Upper lobe of right lung (tissue), 1 donor: Measurements from ENCODE around the gene TLE1. TPM values are rescaled to one million over a fixed set of nuclear protein-coding genes. Genes with fewer than 3 reads are reported as not detected.

Experiments used
- ATAC-seq: fragments of 200-7000 bp; cut with Tn5 transposase; one replicate; pipeline ENCODE4 v1.9.1; 2020; ENCODE audit warnings: mild to moderate bottlenecking, moderate library complexity
- DNase-seq: peaks from one replicate; pipeline ENCODE4 v3.0.0-alpha.2; 2020
- H3K27ac ChIP-seq: fragments of 200-600 bp; one replicate; pipeline ENCODE4 v1.8.0; 2022
- H3K27me3 ChIP-seq: fragments of 200-600 bp; one replicate; pipeline ENCODE4 v1.8.0; 2022; ENCODE audit warnings: mild to moderate bottlenecking
- H3K36me3 ChIP-seq: fragments of 200-600 bp; one replicate; pipeline ENCODE4 v1.8.0; 2022
- H3K4me1 ChIP-seq: fragments of 200-600 bp; one replicate; pipeline ENCODE4 v1.8.0; 2022
- H3K4me3 ChIP-seq: fragments of 200-600 bp; one replicate; pipeline ENCODE4 v1.8.0; 2022; ENCODE audit warnings: mild to moderate bottlenecking
- H3K9me3 ChIP-seq: fragments of 200-600 bp; one replicate; pipeline ENCODE4 v1.8.0; 2022
- intact Hi-C: fragments of 100-400 bp; cut with DNase I; formaldehyde crosslinking; loops from one replicate; pipeline ENCODE4 v1.11.0; 2022
- total RNA-seq: library from RNA; stranded (reverse); fragmentation: NEBNext Ultra II Directional; extraction: Animal tissue kit (Norgen Biotek cat#: 25700); gene quantifications from one replicate; pipeline ENCODE4 v1.2.1, GENCODE V29; 2021
- TF ChIP-seq, protein P1 (sequence below): fragments of 200-600 bp; IDR thresholded peaks from one replicate; pipeline ENCODE4 v1.8.0; 2022; ENCODE audit warnings: antibody characterized with exemption
- donor health status: DM: no; HTN: yes; CAD: no; lungs with severe emphysema.

TLE1 gene
- total RNA-seq, 1 donor from 2014 or later = 19.2 TPM

DNA sequence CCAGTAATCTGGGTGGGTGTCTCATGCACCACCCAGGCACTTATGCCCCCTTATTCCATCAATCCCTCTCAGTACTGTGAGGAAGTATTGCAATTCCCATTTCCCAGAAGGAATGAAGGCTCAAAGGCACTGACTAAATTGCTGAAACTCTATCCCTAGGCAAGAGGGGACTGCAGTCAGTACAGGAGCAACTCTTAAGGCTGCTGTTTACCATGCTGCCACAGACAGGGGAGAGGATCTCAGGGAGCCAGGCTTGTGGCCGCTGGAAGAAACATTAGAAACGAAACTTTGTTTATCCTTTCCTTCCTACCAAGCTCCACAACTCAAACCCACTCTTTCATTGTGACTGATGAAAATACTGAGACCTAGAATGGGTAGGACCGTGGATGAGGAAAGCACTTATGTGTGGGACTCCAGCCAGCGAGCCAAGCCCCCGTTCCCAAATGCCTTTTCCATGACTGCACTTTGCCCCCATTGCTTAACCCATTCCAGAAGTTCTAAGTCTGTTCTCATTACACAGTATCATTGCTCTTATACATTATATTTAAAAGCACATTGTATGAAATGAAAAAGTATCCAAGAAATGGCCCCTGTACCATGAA, 54.3 kb downstream of the TLE1 start:
- TF ChIP-seq, protein P1, sequence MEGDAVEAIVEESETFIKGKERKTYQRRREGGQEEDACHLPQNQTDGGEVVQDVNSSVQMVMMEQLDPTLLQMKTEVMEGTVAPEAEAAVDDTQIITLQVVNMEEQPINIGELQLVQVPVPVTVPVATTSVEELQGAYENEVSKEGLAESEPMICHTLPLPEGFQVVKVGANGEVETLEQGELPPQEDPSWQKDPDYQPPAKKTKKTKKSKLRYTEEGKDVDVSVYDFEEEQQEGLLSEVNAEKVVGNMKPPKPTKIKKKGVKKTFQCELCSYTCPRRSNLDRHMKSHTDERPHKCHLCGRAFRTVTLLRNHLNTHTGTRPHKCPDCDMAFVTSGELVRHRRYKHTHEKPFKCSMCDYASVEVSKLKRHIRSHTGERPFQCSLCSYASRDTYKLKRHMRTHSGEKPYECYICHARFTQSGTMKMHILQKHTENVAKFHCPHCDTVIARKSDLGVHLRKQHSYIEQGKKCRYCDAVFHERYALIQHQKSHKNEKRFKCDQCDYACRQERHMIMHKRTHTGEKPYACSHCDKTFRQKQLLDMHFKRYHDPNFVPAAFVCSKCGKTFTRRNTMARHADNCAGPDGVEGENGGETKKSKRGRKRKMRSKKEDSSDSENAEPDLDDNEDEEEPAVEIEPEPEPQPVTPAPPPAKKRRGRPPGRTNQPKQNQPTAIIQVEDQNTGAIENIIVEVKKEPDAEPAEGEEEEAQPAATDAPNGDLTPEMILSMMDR = no peak
- Histone ChIP-seq H3K27ac (no peak overlapping the region), H3K4me3 (no peak overlapping the region), H3K36me3 (peaks cover 9% of the 10 kb centered on the region), H3K9me3 (no peaks in the 10 kb centered on the region), H3K27me3 (no peaks in the 10 kb centered on the region), H3K4me1 (no peaks in the 10 kb centered on the region)
- intact Hi-C loops = no loop called here
- ATAC-seq = no peak
- DNase-seq = no peak

DNA sequence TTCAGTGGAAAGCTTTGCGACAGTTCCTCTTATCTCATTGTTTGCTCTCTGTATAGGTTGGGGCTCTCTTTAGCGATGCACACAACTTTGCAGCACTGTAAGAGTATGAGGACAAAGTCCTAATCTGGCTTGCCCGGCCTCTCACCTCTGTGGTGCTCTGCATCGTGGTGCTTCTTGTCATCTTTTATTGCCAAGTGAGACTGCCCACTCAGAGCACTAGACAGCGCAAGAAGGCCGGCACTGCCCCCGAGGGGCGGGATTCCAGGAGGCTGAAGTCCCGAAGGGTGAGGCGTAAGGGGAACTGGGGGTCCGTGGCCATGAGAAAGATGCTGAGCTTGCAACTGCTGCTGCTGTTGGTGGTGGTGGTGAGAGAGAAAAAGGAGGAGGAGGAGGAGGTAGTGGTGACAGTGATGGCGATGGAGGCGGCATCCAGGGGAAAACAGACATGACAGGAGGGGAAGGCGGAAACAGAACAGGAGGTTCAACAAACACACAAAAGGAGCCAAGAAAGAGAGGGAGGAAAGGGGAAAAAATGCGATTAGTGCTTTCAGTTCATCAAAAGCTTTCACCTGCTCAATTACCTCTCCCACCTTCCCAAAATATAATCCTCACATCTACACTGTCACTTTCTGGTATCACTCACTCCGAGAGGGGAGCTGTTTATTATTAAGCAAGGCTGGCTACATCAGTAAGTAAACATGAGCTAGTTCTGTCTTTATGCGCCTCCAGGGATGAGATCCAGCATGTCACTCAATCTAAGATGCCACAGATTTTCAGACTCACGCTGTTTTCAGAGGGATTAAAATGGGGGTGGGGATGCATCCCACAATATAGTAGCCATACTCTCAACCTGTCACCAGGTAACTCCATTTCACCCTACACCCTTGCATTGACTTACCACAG, 55.1 kb downstream of the TLE1 start:
- Histone ChIP-seq H3K27ac (no peak overlapping the region), H3K4me3 (no peak overlapping the region), H3K9me3 (no peaks in the 10 kb centered on the region), H3K27me3 (no peaks in the 10 kb centered on the region), H3K4me1 (no peaks in the 10 kb centered on the region), H3K36me3 (peaks cover 9% of the 10 kb centered on the region)
- TF ChIP-seq, protein P1 = no peak
- ATAC-seq = no peak
- intact Hi-C loops = no loop called here
- DNase-seq = no peak

DNA sequence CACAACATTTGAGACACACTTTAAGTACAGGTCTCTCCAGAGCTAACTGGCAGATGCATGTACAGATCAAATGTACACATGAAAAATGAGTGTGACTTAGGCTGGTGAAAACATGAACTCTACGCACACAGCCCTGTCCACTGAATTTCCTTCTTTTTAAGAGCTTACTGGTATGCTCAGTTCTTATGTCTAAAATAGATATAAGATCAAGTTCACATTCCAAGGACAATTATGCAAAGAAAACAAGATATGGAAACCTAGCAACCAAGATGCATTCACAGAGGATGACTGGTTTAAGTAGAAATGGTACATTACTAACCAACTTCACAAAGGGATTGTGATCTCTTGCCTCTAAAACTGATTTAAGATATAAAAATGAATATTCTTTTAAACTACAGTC, 56.7 kb downstream of the TLE1 start:
- no peaks in the 10 kb centered on the region for H3K9me3 ChIP-seq
- no peak overlapping the region for H3K27ac ChIP-seq
- TF ChIP-seq, protein P1 = no peak
- no peak overlapping the region for H3K4me3 ChIP-seq
- ATAC-seq (no peak), DNase-seq (no peak)
- no peaks in the 10 kb centered on the region for H3K27me3 ChIP-seq
- H3K36me3 ChIP-seq = peaks cover 9% of the 10 kb centered on the region
- intact Hi-C loops = no loop called here
- H3K4me1 ChIP-seq = no peaks in the 10 kb centered on the region

DNA sequence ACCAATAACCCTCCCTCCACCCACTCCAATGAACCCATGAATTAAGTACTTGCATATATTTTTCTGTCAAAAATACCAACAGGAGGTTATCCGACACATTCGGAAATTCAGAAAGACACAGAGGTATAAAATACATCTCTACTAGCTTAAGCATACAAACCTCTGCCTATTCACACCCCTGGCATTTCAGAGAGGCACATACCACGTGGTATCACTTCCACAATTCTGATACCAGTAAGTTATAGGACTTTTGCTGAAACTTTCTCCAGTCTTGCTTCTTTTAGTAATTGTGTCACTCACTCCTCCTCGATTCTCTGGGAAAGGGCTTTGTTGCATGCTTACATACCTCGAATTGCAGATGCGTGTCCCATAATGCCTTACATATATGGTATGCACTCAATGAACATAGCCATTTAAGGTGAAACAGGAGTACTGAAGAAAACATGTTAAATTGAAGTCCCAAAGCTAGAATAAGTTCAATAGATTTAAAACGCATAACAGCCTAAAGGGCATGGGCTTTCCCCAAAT, 58.1 kb downstream of the TLE1 start:
- TF ChIP-seq, protein P1 = no peak
- intact Hi-C loops = no loop called here
- no peak for ATAC-seq
- Histone ChIP-seq H3K9me3 (no peaks in the 10 kb centered on the region), H3K4me3 (no peak overlapping the region), H3K27me3 (no peaks in the 10 kb centered on the region), H3K36me3 (peaks cover 9% of the 10 kb centered on the region), H3K27ac (no peak overlapping the region), H3K4me1 (no peaks in the 10 kb centered on the region)
- DNase-seq = no peak

DNA sequence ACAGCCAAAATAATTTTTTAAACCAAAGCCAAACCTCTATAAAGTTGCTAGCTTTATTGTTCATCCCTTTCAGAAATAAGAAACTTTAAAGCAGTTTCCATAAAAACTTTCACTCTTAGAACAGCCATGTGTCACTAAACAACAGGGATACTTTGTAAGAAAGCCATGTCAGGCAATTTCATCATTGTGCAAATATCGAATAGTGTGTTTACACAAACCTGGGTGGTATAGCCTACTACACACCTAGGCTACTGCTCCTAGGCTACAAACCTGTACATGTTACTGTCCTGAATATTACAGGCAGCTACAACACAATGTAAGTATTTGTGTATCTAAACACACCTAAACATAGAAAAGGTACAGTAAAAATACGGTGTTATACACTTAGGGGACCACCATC, 59.9 kb downstream of the TLE1 start:
- no peaks in the 10 kb centered on the region for H3K9me3 ChIP-seq
- intact Hi-C loops = no loop called here
- ATAC-seq = no peak

More for the DNA sequence above, 59.9 kb downstream of the TLE1 start:
- Histone ChIP-seq H3K4me1 (no peaks in the 10 kb centered on the region), H3K27ac (no peak overlapping the region), H3K4me3 (no peak overlapping the region), H3K27me3 (no peaks in the 10 kb centered on the region), H3K36me3 (peaks cover 9% of the 10 kb centered on the region)
- TF ChIP-seq, protein P1 = no peak
- DNase-seq = no peak
